Fibroblast of skin of left quadriceps (primary cell): Measurements from ENCODE around the gene CAMK1.

Source experiments
- DNase-seq, 2 experiments: peaks; one replicate each; pipeline ENCODE4 v3.0.0-alpha.2; 2013; ENCODE audit warnings: low read depth in 2 of 2

CAMK1 gene

GRCh38 chr3:9712415-9712814, 57.3 kb downstream of the CAMK1 start:
- DNase-seq: no peak

- no peak for DNase-seq
Observed at GRCh38 chr3:9710174-9710739, 59.5 kb downstream of the CAMK1 start.
